ENCODE measurements around the gene SLC22A23. TPM values are rescaled to one million over a fixed set of nuclear protein-coding genes. Genes with fewer than 3 reads are reported as not detected.

The SLC22A23 gene
- 42.4 TPM for total RNA-seq

- peak; percentile 77 for DNase-seq (ENCODE audit: low spot score)
Observed at GRCh38 chr6:3456898-3457709, at the start of gene SLC22A23. SLC22A23 (minus strand) TSS chr6:3457050; CDS start chr6:3456559, 491 bp downstream.

GRCh38 chr6:3506200-3506599 lies 49.4 kb upstream of the SLC22A23 start:
- DNase-seq (ENCODE audit: low spot score) = no peak

- DNase-seq (ENCODE audit: low spot score) = no peak
Observed at GRCh38 chr6:3504938-3505805, 48.3 kb upstream of the SLC22A23 start.

GRCh38 chr6:3504354-3504753 lies 47.5 kb upstream of the SLC22A23 start:
- no peak for DNase-seq (ENCODE audit: low spot score)

GRCh38 chr6:3501826-3502500 lies 45.1 kb upstream of the SLC22A23 start:
- DNase-seq (ENCODE audit: low spot score) = no peak

GRCh38 chr6:3500262-3501014 lies 43.6 kb upstream of the SLC22A23 start:
- no peak for DNase-seq (ENCODE audit: low spot score)

GRCh38 chr6:3499603-3500002 lies 42.8 kb upstream of the SLC22A23 start:
- DNase-seq (ENCODE audit: low spot score) = no peak

GRCh38 chr6:3496395-3496794 lies 39.5 kb upstream of the SLC22A23 start:
- no peak for DNase-seq (ENCODE audit: low spot score)

- DNase-seq (ENCODE audit: low spot score) = no peak
Observed at GRCh38 chr6:3494391-3495100, 37.7 kb upstream of the SLC22A23 start.

- no peak for DNase-seq (ENCODE audit: low spot score)
Observed at GRCh38 chr6:3490625-3490980, 33.8 kb upstream of the SLC22A23 start.

- DNase-seq (ENCODE audit: low spot score) = no peak
Observed at GRCh38 chr6:3489961-3490624, 33.2 kb upstream of the SLC22A23 start.

- no peak for DNase-seq (ENCODE audit: low spot score)
Observed at GRCh38 chr6:3489027-3489757, 32.3 kb upstream of the SLC22A23 start.

GRCh38 chr6:3484946-3485345 lies 28.1 kb upstream of the SLC22A23 start:
- no peak for DNase-seq (ENCODE audit: low spot score)

- no peak for DNase-seq (ENCODE audit: low spot score)
Observed at GRCh38 chr6:3484192-3484591, 27.3 kb upstream of the SLC22A23 start.

GRCh38 chr6:3483675-3484074 lies 26.8 kb upstream of the SLC22A23 start:
- no peak for DNase-seq (ENCODE audit: low spot score)

GRCh38 chr6:3482869-3483268 lies 26.0 kb upstream of the SLC22A23 start:
- DNase-seq (ENCODE audit: low spot score) = no peak

GRCh38 chr6:3481640-3482039 lies 24.8 kb upstream of the SLC22A23 start:
- no peak for DNase-seq (ENCODE audit: low spot score)

- no peak for DNase-seq (ENCODE audit: low spot score)
Observed at GRCh38 chr6:3480009-3480408, 23.2 kb upstream of the SLC22A23 start.

GRCh38 chr6:3473773-3474172 lies 16.9 kb upstream of the SLC22A23 start:
- no peak for DNase-seq (ENCODE audit: low spot score)

GRCh38 chr6:3471711-3472110 lies 14.9 kb upstream of the SLC22A23 start:
- DNase-seq (ENCODE audit: low spot score) = no peak

Data from ureter (tissue), 1 donor.